HCT116 (cell line): ENCODE measurements around the gene MCC. TPM values are rescaled to one million over a fixed set of nuclear protein-coding genes. Genes with fewer than 3 reads are reported as not detected.

Experiments used
- ATAC-seq: fragments of 200-7000 bp; cut with Tn5 transposase; 2 replicates; pipeline ENCODE4 v1.9.1; 2020; ENCODE audit warnings: mild to moderate bottlenecking, moderate library complexity
- BruUV-seq: library from RNA; stranded (reverse); fragments of 400-500 nt; replicated peaks from 2 replicates; lab custom pipeline; 2021; lab: Mats Ljungman, UMichigan
- CTCF ChIA-PET: fragments of 300-600 bp; sonication (Branson Sonifier 250); formaldehyde crosslinking; loops from one replicate; lab custom pipeline; 2021; ENCODE audit warnings: antibody characterized with exemption; lab: Charles Lee
- POLR2A ChIA-PET: fragments of 300-600, 350-600 bp; sonication (Branson Sonifier 250); formaldehyde crosslinking; loops from one replicate; lab custom pipeline; 2021; ENCODE audit warnings: antibody characterized with exemption; lab: Charles Lee
- RAD21 ChIA-PET, 2 experiments: fragments of 300-600 bp; sonication (Branson Sonifier 250); formaldehyde crosslinking; loops; one replicate each; lab custom pipeline; 2023; ENCODE audit warnings: low total read pairs in 2 of 2; ENCODE audit not compliant: uncharacterized antibody in 2 of 2, unreplicated experiment in 2 of 2, low non-redundant PET in 1 of 2; lab: Charles Lee
- DNase-seq: peaks from one replicate; pipeline ENCODE4 v3.0.0-alpha.2; 2010; ENCODE audit warnings: low read depth, low spot score
- H2AFZ ChIP-seq: fragments of 200-600 bp; shearing (Covaris generic), sonication (generic); 2 replicates; pipeline ENCODE4 v1.6.1; 2017; ENCODE audit warnings: low read depth, mixed run types, mixed read lengths, antibody characterized with exemption, low read length; ENCODE audit not compliant: poor library complexity, severe bottlenecking
- H3K27ac ChIP-seq: 2 replicates; pipeline ENCODE4 v1.5.1; 2012; ENCODE audit warnings: low read depth, low read length
- H3K27me3 ChIP-seq: fragments of 200-600 bp; sonication (generic); 2 replicates; pipeline ENCODE4 v1.6.1; 2016; ENCODE audit warnings: mixed run types, low read length, mixed read lengths; ENCODE audit not compliant: insufficient read depth
- H3K36me3 ChIP-seq, 2 experiments: fragments of 200-500 bp in 1 of 2; fragments of 200-600 bp in 1 of 2; sonication (Bioruptor generic) in 1 of 2; sonication (generic) in 1 of 2; 2 replicates each; pipeline versions ENCODE4 v1.5.1 to v1.6.1; 2014 to 2016; ENCODE audit warnings: low read length in 2 of 2, inconsistent platforms in 1 of 2, mixed read lengths in 1 of 2, mixed run types in 1 of 2; ENCODE audit not compliant: insufficient read depth in 2 of 2, control insufficient read depth in 1 of 2
- H3K4me1 ChIP-seq, 2 experiments: fragments of 200-600 bp in 1 of 2; sonication (generic) in 1 of 2; 2 replicates each; pipeline versions ENCODE4 v1.5.1 to v1.6.1; 2012 to 2017; ENCODE audit warnings: low read length in 2 of 2, inconsistent platforms in 1 of 2, mild to moderate bottlenecking in 1 of 2, mixed read lengths in 1 of 2, mixed run types in 1 of 2, moderate library complexity in 1 of 2; ENCODE audit not compliant: insufficient read depth in 2 of 2, control insufficient read depth in 1 of 2
- H3K4me2 ChIP-seq: fragments of 200-600 bp; sonication (generic); 2 replicates; pipeline ENCODE4 v1.6.1; 2017; ENCODE audit warnings: mixed run types, low read length, mixed read lengths
- H3K4me3 ChIP-seq, 2 experiments: fragments of 200-600 bp in 1 of 2; sonication (generic) in 1 of 2; replicated peaks in 1 of 2; 2 replicates each; pipeline ENCODE4 v1.5.1; 2011 to 2016; ENCODE audit warnings: low read length in 2 of 2, control low read depth in 1 of 2, low read depth in 1 of 2, mild to moderate bottlenecking in 1 of 2, mixed read lengths in 1 of 2, mixed run types in 1 of 2
- H3K79me2 ChIP-seq: fragments of 200-600 bp; sonication (generic); 2 replicates; pipeline ENCODE4 v1.6.1; 2017; ENCODE audit warnings: mild to moderate bottlenecking, mixed run types, low read length, moderate library complexity, mixed read lengths; ENCODE audit not compliant: insufficient read depth
- H3K9ac ChIP-seq: fragments of 200-600 bp; sonication (generic); 2 replicates; pipeline ENCODE4 v1.6.1; 2016; ENCODE audit warnings: low read length, mixed read lengths
- H3K9me2 ChIP-seq: fragments of 200-600 bp; sonication (generic), shearing (Covaris generic); 2 replicates; pipeline ENCODE4 v1.6.1; 2017; ENCODE audit warnings: mixed run types, mild to moderate bottlenecking, moderate library complexity; ENCODE audit not compliant: insufficient read depth
- H3K9me3 ChIP-seq, 2 experiments: fragments of 200-500 bp in 1 of 2; fragments of 200-600 bp in 1 of 2; sonication (Bioruptor generic) in 1 of 2; sonication (generic) in 1 of 2; 2 replicates each; pipeline ENCODE4 v1.6.1; 2014 to 2017; ENCODE audit warnings: low read length in 2 of 2, mixed read lengths in 2 of 2, inconsistent platforms in 1 of 2, low read depth in 1 of 2, mild to moderate bottlenecking in 1 of 2, mixed run types in 1 of 2, moderate library complexity in 1 of 2; ENCODE audit not compliant: control insufficient read depth in 1 of 2, insufficient read depth in 1 of 2
- H4K20me1 ChIP-seq: fragments of 200-600 bp; sonication (generic), shearing (Covaris generic); 2 replicates; pipeline ENCODE4 v1.6.1; 2017; ENCODE audit warnings: mixed run types, mild to moderate bottlenecking, moderate library complexity; ENCODE audit not compliant: insufficient read depth
- CBX3 ChIP-seq: IDR thresholded peaks from 2 replicates; pipeline ENCODE4 v1.6.1; 2012; ENCODE audit warnings: low read depth
- EGR1 ChIP-seq: IDR thresholded peaks from 2 replicates; pipeline ENCODE4 v1.6.1; 2012; ENCODE audit warnings: low read depth
- SIN3A ChIP-seq: IDR thresholded peaks from 2 replicates; pipeline ENCODE4 v1.6.1; 2012; ENCODE audit warnings: low read depth
- intact Hi-C: fragments of 100-400 bp; cut with micrococcal nuclease; formaldehyde crosslinking; loops from 2 replicates; pipeline ENCODE4 v1.10.0; 2022
- total RNA-seq: library from RNA; stranded (reverse); gene quantifications from one replicate; pipeline ENCODE4 v1.2.1, GENCODE V29; 2021; ENCODE audit not compliant: unreplicated experiment
- TF ChIP-seq, protein P1 (sequence below): IDR thresholded peaks from 2 replicates; pipeline ENCODE4 v1.6.1; 2011; ENCODE audit warnings: mild to moderate bottlenecking, low read length, moderate library complexity; ENCODE audit not compliant: insufficient replicate concordance; ENCODE audit errors: extremely low read depth

The MCC gene
- total RNA-seq, 1 experiment from 2014 or later = 20.1 TPM

DNA sequence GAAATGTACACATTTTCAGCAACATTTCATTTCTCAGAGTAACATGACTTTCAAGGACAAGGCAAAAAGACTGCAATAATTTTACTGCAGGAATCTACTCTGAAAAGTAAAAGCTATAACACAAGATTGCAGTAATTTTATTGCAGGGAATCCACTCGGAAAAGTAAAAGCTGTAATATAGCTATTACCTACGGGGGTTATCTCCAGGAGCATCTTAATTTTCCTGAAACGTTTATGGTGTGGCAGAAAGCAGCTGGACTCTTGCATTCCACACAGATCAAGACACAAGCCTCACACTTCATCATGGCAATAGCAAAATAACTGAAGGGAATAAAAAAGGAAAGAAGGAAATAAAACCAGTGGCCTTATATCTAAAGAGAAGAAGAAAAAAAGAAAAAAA, 224.7 kb downstream of the MCC start:
- CTCF ChIA-PET = no interaction called here

DNA sequence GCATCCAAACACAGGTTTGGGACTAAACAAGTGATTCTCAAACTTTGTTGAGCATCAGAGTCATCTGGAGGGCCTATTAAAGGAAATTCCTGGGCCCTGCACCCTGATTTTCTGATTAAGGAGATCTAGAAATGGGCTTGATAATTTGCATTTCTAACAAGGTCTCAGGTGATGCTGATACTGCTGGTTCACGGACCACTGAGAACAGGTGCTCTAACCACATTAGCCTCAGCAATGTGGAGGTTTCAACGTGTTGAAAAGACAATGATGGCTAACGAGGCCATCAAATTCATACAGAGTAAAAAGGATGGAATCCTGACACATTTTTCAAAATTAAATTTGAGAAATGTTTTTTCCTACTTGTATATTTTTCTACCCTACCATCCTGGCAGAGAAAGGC, 225.6 kb downstream of the MCC start:
- CTCF ChIA-PET = no interaction called here
- POLR2A ChIA-PET = no interaction called here
- BruUV-seq = no TSS peak
- no peaks in the 10 kb centered on the region for H4K20me1 ChIP-seq
- H2AFZ ChIP-seq = no peak overlapping the region
- no peaks in the 10 kb centered on the region for H3K36me3 ChIP-seq
- RAD21 ChIA-PET = no interaction called here
- ATAC-seq (no peak), DNase-seq (no peak)
- H3K9me3 ChIP-seq = no peaks in the 10 kb centered on the region
- H3K4me3 ChIP-seq = no peak overlapping the region
- intact Hi-C loops = no loop called here
- H3K27ac ChIP-seq = no peak overlapping the region
- H3K4me1 ChIP-seq = no peaks in the 10 kb centered on the region
- H3K27me3 ChIP-seq = no peaks in the 10 kb centered on the region
- TF ChIP-seq, protein P1, sequence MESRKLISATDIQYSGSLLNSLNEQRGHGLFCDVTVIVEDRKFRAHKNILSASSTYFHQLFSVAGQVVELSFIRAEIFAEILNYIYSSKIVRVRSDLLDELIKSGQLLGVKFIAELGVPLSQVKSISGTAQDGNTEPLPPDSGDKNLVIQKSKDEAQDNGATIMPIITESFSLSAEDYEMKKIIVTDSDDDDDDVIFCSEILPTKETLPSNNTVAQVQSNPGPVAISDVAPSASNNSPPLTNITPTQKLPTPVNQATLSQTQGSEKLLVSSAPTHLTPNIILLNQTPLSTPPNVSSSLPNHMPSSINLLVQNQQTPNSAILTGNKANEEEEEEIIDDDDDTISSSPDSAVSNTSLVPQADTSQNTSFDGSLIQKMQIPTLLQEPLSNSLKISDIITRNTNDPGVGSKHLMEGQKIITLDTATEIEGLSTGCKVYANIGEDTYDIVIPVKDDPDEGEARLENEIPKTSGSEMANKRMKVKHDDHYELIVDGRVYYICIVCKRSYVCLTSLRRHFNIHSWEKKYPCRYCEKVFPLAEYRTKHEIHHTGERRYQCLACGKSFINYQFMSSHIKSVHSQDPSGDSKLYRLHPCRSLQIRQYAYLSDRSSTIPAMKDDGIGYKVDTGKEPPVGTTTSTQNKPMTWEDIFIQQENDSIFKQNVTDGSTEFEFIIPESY = no peak
- no peak overlapping the region for H3K4me2 ChIP-seq
- no peaks in the 10 kb centered on the region for H3K9me2 ChIP-seq
- H3K79me2 ChIP-seq = no peaks in the 10 kb centered on the region
- no peak overlapping the region for H3K9ac ChIP-seq

More for the DNA sequence above, 224.7 kb downstream of the MCC start:
- H3K4me1 ChIP-seq = no peaks in the 10 kb centered on the region
- DNase-seq (no peak), ATAC-seq (no peak)
- RAD21 ChIA-PET = no interaction called here
- no peak overlapping the region for H2AFZ ChIP-seq
- POLR2A ChIA-PET = no interaction called here
- H3K9me3 ChIP-seq = no peaks in the 10 kb centered on the region
- no peaks in the 10 kb centered on the region for H4K20me1 ChIP-seq
- H3K79me2 ChIP-seq = no peaks in the 10 kb centered on the region
- H3K27ac ChIP-seq = no peak overlapping the region
- no peak overlapping the region for H3K4me2 ChIP-seq
- BruUV-seq = no TSS peak
- intact Hi-C loops = no loop called here
- no peaks in the 10 kb centered on the region for H3K36me3 ChIP-seq
- H3K4me3 ChIP-seq = no peak overlapping the region
- H3K27me3 ChIP-seq = no peaks in the 10 kb centered on the region
- TF ChIP-seq EGR1 (no peak), CBX3 (no peak), SIN3A (no peak)
- no peaks in the 10 kb centered on the region for H3K9me2 ChIP-seq
- no peak overlapping the region for H3K9ac ChIP-seq
